Astrocyte (in vitro differentiated cells and primary cell): ENCODE measurements around the gene GRID2. TPM values are rescaled to one million over a fixed set of nuclear protein-coding genes. Genes with fewer than 3 reads are reported as not detected.

Source experiments
- DNase-seq: peaks from one replicate; pipeline ENCODE4 v3.0.0-alpha.2; 2010; ENCODE audit warnings: low read depth
- FAIRE-seq: peaks from 2 replicates; lab custom pipeline; 2011; peaks lifted over from hg19 to GRCh38; lab: Jason Lieb, UNC
- H2AFZ ChIP-seq: 2 replicates; pipeline ENCODE4 v1.6.0; 2012; ENCODE audit warnings: low read depth, low read length, inconsistent platforms
- H3K27ac ChIP-seq: 2 replicates; pipeline ENCODE4 v1.5.1; 2011; ENCODE audit warnings: low read depth, low read length, inconsistent platforms
- H3K27me3 ChIP-seq: 2 replicates; pipeline ENCODE4 v1.6.0; 2011; ENCODE audit warnings: low read length, inconsistent platforms; ENCODE audit not compliant: insufficient read depth
- H3K36me3 ChIP-seq: 2 replicates; pipeline ENCODE4 v1.5.1; 2011; ENCODE audit warnings: low read length, inconsistent platforms; ENCODE audit not compliant: insufficient read depth
- H3K4me1 ChIP-seq: 2 replicates; pipeline ENCODE4 v1.5.1; 2011; ENCODE audit warnings: low read length, inconsistent platforms; ENCODE audit not compliant: insufficient read depth
- H3K4me2 ChIP-seq: 2 replicates; pipeline ENCODE4 v1.6.0; 2012; ENCODE audit warnings: low read length, inconsistent platforms
- H3K4me3 ChIP-seq: 2 replicates; pipeline ENCODE4 v1.5.1; 2011; ENCODE audit warnings: low read depth, mild to moderate bottlenecking, low read length, inconsistent platforms; ENCODE audit not compliant: insufficient read depth
- H3K79me2 ChIP-seq: 2 replicates; pipeline ENCODE4 v1.6.0; 2012; ENCODE audit warnings: mild to moderate bottlenecking, low read length, inconsistent platforms; ENCODE audit not compliant: insufficient read depth
- H3K9ac ChIP-seq: 2 replicates; pipeline ENCODE4 v1.6.0; 2012; ENCODE audit warnings: mild to moderate bottlenecking, low read length, inconsistent platforms
- H3K9me3 ChIP-seq: 2 replicates; pipeline ENCODE4 v1.5.1; 2012; ENCODE audit warnings: low read depth, mild to moderate bottlenecking, low read length, inconsistent platforms; ENCODE audit not compliant: insufficient read depth
- H4K20me1 ChIP-seq: 2 replicates; pipeline ENCODE4 v1.6.0; 2012; ENCODE audit warnings: low read length, inconsistent platforms; ENCODE audit not compliant: insufficient read depth
- H3K27ac Mint-ChIP-seq: one replicate; pipeline ENCODE4 v1.8.0; 2021; ENCODE audit warnings: mild to moderate bottlenecking, mixed read lengths; ENCODE audit not compliant: unreplicated experiment
- H3K27me3 Mint-ChIP-seq: one replicate; pipeline ENCODE4 v1.8.0; 2021; ENCODE audit warnings: low read depth, mixed read lengths; ENCODE audit not compliant: unreplicated experiment
- H3K36me3 Mint-ChIP-seq: one replicate; pipeline ENCODE4 v1.8.0; 2021; ENCODE audit warnings: low read depth, mixed read lengths; ENCODE audit not compliant: unreplicated experiment
- H3K4me1 Mint-ChIP-seq: one replicate; pipeline ENCODE4 v1.8.0; 2021; ENCODE audit warnings: low read depth, mixed read lengths; ENCODE audit not compliant: unreplicated experiment
- H3K4me3 Mint-ChIP-seq: one replicate; pipeline ENCODE4 v1.8.0; 2021; ENCODE audit warnings: mild to moderate bottlenecking, moderate library complexity, mixed read lengths; ENCODE audit not compliant: unreplicated experiment
- H3K9me3 Mint-ChIP-seq: one replicate; pipeline ENCODE4 v1.8.0; 2021; ENCODE audit warnings: mild to moderate bottlenecking, mixed read lengths; ENCODE audit not compliant: unreplicated experiment
- EZH2 ChIP-seq: IDR thresholded peaks from 2 replicates; pipeline ENCODE4 v1.6.1; 2012; ENCODE audit warnings: mild to moderate bottlenecking, low read length, inconsistent platforms; ENCODE audit not compliant: insufficient read depth
- total RNA-seq: library from RNA; stranded (reverse); gene quantifications from 2 replicates; pipeline ENCODE4 v1.2.1, GENCODE V29; 2021
- TF ChIP-seq, protein P1 (sequence below): IDR thresholded peaks from 2 replicates; pipeline ENCODE4 v1.5.1; 2011; ENCODE audit warnings: low read depth, mild to moderate bottlenecking, inconsistent platforms, low read length, moderate library complexity; ENCODE audit not compliant: insufficient read depth

The GRID2 gene
- total RNA-seq, 1 donor from 2014 or later = 0.14 TPM

DNA sequence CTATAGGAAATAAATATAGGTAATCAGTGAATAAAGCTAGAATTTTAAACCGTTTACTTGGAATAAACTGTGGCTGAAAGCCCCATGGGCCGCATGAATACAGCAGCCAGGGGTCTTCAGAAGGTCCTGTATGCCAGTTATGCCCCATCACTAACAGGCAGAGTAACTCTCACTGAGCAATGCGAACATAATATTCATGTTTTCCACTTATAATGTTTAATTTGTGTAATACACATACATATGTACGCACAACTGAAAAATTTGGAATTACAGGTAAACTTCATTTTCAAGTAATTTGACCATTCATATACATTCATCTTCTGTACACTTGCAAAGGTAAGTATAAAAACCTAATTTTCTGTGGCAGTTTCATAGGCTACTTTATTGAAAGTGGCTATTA is 998.5 kb downstream of the GRID2 start:
- FAIRE-seq (no peak), DNase-seq (no peak)
- Mint-ChIP-seq H3K4me1 (peaks cover 1% of the 10 kb centered on the region), H3K9me3 (no peaks in the 10 kb centered on the region), H3K36me3 (no peaks in the 10 kb centered on the region), H3K4me3 (no peak overlapping the region), H3K27ac (no peak overlapping the region), H3K27me3 (no peaks in the 10 kb centered on the region)
- no peaks in the 10 kb centered on the region for H4K20me1 ChIP-seq
- no peak for TF ChIP-seq EZH2
- TF ChIP-seq, protein P1, sequence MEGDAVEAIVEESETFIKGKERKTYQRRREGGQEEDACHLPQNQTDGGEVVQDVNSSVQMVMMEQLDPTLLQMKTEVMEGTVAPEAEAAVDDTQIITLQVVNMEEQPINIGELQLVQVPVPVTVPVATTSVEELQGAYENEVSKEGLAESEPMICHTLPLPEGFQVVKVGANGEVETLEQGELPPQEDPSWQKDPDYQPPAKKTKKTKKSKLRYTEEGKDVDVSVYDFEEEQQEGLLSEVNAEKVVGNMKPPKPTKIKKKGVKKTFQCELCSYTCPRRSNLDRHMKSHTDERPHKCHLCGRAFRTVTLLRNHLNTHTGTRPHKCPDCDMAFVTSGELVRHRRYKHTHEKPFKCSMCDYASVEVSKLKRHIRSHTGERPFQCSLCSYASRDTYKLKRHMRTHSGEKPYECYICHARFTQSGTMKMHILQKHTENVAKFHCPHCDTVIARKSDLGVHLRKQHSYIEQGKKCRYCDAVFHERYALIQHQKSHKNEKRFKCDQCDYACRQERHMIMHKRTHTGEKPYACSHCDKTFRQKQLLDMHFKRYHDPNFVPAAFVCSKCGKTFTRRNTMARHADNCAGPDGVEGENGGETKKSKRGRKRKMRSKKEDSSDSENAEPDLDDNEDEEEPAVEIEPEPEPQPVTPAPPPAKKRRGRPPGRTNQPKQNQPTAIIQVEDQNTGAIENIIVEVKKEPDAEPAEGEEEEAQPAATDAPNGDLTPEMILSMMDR = no peak
- H2AFZ ChIP-seq = no peak overlapping the region
- no peak overlapping the region for H3K4me3 ChIP-seq
- no peaks in the 10 kb centered on the region for H3K36me3 ChIP-seq
- no peaks in the 10 kb centered on the region for H3K9me3 ChIP-seq
- no peaks in the 10 kb centered on the region for H3K79me2 ChIP-seq
- H3K27me3 ChIP-seq = no peaks in the 10 kb centered on the region
- H3K9ac ChIP-seq = no peak overlapping the region
- no peaks in the 10 kb centered on the region for H3K4me1 ChIP-seq
- H3K4me2 ChIP-seq = no peak overlapping the region
- no peak overlapping the region for H3K27ac ChIP-seq

DNA sequence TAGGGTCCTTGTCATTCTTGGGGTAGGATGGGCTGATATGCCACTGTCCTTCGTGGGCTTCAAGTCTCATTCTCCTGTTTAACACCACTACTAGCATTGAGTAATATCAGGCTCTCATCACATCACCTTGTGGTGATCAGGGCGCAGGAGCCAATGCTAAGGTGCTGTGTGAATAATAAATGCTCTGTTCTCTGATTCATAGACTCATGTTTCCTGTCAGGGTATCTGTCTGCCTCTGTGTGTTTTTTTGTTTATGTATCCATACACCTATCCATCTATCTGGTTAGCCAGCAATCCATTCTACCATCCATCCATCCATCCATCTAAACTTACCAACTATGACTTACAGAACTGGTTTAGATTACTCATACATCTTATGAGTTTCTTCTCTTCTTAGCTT is 999.7 kb downstream of the GRID2 start:
- Histone ChIP-seq H4K20me1 (no peaks in the 10 kb centered on the region), H3K9ac (no peak overlapping the region), H3K4me1 (no peaks in the 10 kb centered on the region), H3K27ac (no peak overlapping the region), H3K4me2 (no peak overlapping the region), H3K27me3 (no peaks in the 10 kb centered on the region), H2AFZ (no peak overlapping the region), H3K9me3 (no peaks in the 10 kb centered on the region), H3K4me3 (no peak overlapping the region), H3K79me2 (no peaks in the 10 kb centered on the region), H3K36me3 (no peaks in the 10 kb centered on the region)
- no peaks in the 10 kb centered on the region for H3K27me3 Mint-ChIP-seq
- TF ChIP-seq, protein P1 = no peak
- TF ChIP-seq EZH2 = no peak
- no peak for FAIRE-seq
- no peak overlapping the region for H3K27ac Mint-ChIP-seq
- no peaks in the 10 kb centered on the region for H3K36me3 Mint-ChIP-seq
- no peak overlapping the region for H3K4me3 Mint-ChIP-seq
- peaks cover 1% of the 10 kb centered on the region for H3K4me1 Mint-ChIP-seq
- no peak for DNase-seq
- no peaks in the 10 kb centered on the region for H3K9me3 Mint-ChIP-seq

DNA sequence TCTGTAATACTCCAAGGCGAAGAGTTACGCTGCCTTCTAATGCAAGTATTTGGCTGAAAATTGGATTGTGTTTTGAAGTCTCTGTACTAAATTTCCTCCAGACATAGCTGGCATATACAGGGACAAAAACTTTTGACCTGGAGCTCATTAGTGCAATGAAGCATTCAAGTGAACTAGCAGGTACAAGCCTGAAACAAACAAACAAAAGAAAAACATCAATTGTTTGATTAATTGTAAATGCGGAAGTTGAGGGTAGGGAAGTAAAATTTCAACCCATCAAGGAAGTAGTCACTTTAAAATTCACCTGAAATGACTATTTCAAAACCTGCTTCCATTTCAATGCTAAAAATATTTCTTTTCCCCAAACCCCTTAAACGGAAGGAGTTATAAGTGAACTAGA is 1008.5 kb downstream of the GRID2 start:
- TF ChIP-seq EZH2 = no peak
- FAIRE-seq (no peak), DNase-seq (no peak)
- H3K27ac Mint-ChIP-seq = no peak overlapping the region
- no peaks in the 10 kb centered on the region for H3K27me3 Mint-ChIP-seq
- Histone ChIP-seq H3K36me3 (no peaks in the 10 kb centered on the region), H3K9me3 (no peaks in the 10 kb centered on the region), H3K4me3 (no peak overlapping the region), H3K27me3 (no peaks in the 10 kb centered on the region), H3K4me2 (no peak overlapping the region), H3K4me1 (no peaks in the 10 kb centered on the region), H4K20me1 (no peaks in the 10 kb centered on the region), H3K9ac (no peak overlapping the region), H3K79me2 (no peaks in the 10 kb centered on the region), H3K27ac (no peak overlapping the region), H2AFZ (no peak overlapping the region)
- peaks cover 7% of the 10 kb centered on the region for H3K4me1 Mint-ChIP-seq
- no peak overlapping the region for H3K4me3 Mint-ChIP-seq
- no peaks in the 10 kb centered on the region for H3K9me3 Mint-ChIP-seq
- H3K36me3 Mint-ChIP-seq = peaks cover 2% of the 10 kb centered on the region
